Measurements from ENCODE around the gene PDGFRB. TPM values are rescaled to one million over a fixed set of nuclear protein-coding genes. Genes with fewer than 3 reads are reported as not detected.
A peak's percentile ranks its signal among the peaks of the same experiment; 100 is the strongest.

PDGFRB gene
- total and polyA plus RNA-seq, 12 donors = 15.5 to 101 (median 42.9) TPM

DNA sequence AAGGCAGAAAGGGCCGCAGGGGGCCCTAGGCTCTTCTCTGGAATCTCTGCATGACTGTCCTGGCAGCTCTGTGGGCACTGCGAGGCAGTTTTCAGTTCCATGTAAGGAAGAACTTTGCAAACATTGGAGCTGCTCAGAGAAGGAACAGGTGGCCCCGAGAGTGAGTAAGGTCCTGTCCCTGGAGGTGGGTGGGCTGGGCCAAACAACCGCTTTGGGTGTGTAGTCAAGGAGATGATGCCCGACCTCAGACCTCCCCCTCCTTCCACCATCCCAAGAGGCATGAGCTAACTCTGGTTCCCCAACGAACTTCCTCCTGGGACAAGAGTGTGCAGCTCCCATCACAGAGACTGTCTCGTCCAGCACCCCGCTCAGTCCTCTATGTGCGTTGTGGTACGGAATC lies 89.8 kb downstream of the PDGFRB start:
- H3K27me3 ChIP-seq = no peaks in the 10 kb centered on the region
- TF ChIP-seq, protein P1, sequence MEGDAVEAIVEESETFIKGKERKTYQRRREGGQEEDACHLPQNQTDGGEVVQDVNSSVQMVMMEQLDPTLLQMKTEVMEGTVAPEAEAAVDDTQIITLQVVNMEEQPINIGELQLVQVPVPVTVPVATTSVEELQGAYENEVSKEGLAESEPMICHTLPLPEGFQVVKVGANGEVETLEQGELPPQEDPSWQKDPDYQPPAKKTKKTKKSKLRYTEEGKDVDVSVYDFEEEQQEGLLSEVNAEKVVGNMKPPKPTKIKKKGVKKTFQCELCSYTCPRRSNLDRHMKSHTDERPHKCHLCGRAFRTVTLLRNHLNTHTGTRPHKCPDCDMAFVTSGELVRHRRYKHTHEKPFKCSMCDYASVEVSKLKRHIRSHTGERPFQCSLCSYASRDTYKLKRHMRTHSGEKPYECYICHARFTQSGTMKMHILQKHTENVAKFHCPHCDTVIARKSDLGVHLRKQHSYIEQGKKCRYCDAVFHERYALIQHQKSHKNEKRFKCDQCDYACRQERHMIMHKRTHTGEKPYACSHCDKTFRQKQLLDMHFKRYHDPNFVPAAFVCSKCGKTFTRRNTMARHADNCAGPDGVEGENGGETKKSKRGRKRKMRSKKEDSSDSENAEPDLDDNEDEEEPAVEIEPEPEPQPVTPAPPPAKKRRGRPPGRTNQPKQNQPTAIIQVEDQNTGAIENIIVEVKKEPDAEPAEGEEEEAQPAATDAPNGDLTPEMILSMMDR (IDR thresholded peaks at IDR 0.05) = no peak
- intact Hi-C loops (cut with DNase I) = no loop called here
- ATAC-seq (peak; percentile 35 to 70 (median 58)), DNase-seq (peak; percentile 38)
- H3K9me3 ChIP-seq = no peaks in the 10 kb centered on the region
- H3K4me1 ChIP-seq = peaks cover 0 to 74% (median 0%) of the 10 kb centered on the region in 9 donors
- WGBS, 2 donors = 70 to 73% methylated on average over 10 of the region's 10 CpGs
- peaks cover 0 to 60% (median 0%) of the 10 kb centered on the region in 9 donors for H3K36me3 ChIP-seq
- H3K4me3 ChIP-seq = no peak overlapping the region
- H3K27ac ChIP-seq = peak overlapping the region in 6 of 10 donors; percentile 22 to 79 (median 37)

DNA sequence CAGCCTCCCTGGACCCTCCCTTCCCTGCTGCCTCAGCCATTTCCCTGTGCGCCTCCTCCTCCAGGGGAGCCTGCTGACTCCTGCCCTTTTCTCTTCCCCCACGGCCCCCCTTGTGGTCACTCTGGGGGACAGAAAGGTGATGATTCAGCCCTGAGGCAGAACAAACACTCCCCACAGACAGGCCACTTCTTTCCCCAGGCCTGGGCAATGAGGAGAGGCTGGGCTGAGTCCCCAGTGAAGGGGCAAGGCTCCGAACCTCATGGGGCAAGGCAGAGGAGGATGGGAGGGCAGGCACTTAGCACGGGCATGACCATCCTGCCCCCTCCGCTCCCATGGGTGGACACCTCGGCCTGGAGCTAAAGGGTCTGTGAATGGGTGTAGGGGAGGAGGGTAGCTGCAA lies 90.3 kb downstream of the PDGFRB start:
- peak; percentile 48 to 74 (median 54) for ATAC-seq
- WGBS, 2 donors = 71 to 74% methylated on average over 6 of the region's 6 CpGs
- peak overlapping the region in 7 of 10 donors; percentile 10 to 79 (median 23) for H3K27ac ChIP-seq
- TF ChIP-seq, protein P1 (IDR thresholded peaks at IDR 0.05) = no peak
- H3K36me3 ChIP-seq = peaks cover 0 to 60% (median 0%) of the 10 kb centered on the region in 9 donors
- intact Hi-C loops (cut with DNase I) = no loop called here
- DNase-seq = peak; percentile 31 to 41
- H3K4me1 ChIP-seq = peaks cover 0 to 74% (median 0%) of the 10 kb centered on the region in 9 donors
- no peak overlapping the region for H3K4me3 ChIP-seq
- H3K9me3 ChIP-seq = no peaks in the 10 kb centered on the region
- no peaks in the 10 kb centered on the region for H3K27me3 ChIP-seq

DNA sequence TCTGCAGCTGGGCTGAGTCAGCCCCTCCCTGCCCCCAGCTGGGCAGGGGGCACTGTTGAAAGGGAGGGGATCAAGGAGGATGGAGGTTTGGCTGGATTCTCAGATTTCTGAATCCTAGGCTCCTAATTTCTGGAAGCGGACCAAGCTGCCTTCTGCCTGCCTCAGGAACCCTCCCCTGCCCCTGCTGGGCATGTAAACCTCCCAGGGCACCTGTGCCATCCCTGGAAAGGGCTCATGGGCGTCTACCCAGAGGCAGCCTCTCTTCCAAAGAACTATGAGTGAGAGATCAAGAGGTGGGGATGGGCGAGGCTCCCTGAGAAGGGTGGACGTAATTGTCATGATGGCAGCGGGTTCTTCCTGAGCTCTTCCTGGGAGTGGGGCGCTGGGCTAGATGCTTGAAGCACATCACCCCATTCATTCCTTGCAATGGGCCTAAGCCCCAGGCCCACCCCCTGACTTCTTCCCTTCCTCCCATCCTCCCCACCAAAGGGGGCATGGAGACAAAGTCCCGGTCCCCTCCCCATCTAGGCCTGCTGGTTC lies 90.9 kb downstream of the PDGFRB start:
- Histone ChIP-seq H3K4me3 (no peak overlapping the region), H3K9me3 (no peaks in the 10 kb centered on the region), H3K27ac (peak overlapping the region in 5 of 10 donors; percentile 14 to 79 (median 21)), H3K27me3 (no peaks in the 10 kb centered on the region), H3K4me1 (peaks cover 0 to 71% (median 0%) of the 10 kb centered on the region in 9 donors), H3K36me3 (peaks cover 0 to 56% (median 0%) of the 10 kb centered on the region in 9 donors)
- TF ChIP-seq, protein P1 (IDR thresholded peaks at IDR 0.05) = no peak
- no peak for DNase-seq
- 89% methylated on average over 7 of the region's 7 CpGs for WGBS, 2 donors
- intact Hi-C loops (cut with DNase I) = no loop called here
- peak in 3 of 8 donors; percentile 26 to 43 (median 41) for ATAC-seq

Other genes starting within 250 kb of the PDGFRB start
- under 1 TPM in 6 of 10 donors, not detected in 4; 0.07 to 0.28 (median 0.17) TPM for gene PDE6A, start 211.1 kb downstream of the PDGFRB start, total RNA-seq
- under 1 TPM in 1 of 2 donors, not detected in 1; 0.06 TPM for gene PDE6A, start 211.1 kb downstream of the PDGFRB start, polyA plus RNA-seq
- gene SLC26A2, start 195.1 kb downstream of the PDGFRB start, total RNA-seq = 1 to 10 TPM; 3.8 to 7.3 (median 5.4) TPM
- 1 to 10 TPM; 1.3 to 9.6 TPM for gene SLC26A2, start 195.1 kb downstream of the PDGFRB start, polyA plus RNA-seq
- gene TIGD6, start 155.2 kb downstream of the PDGFRB start, total RNA-seq = 1 to 10 TPM; 2.2 to 4.2 (median 2.8) TPM
- gene TIGD6, start 155.2 kb downstream of the PDGFRB start, polyA plus RNA-seq = 1 to 10 TPM; 2.1 to 4.0 TPM
- 10 to 100 TPM; 12.7 to 17.8 (median 14.9) TPM for gene HMGXB3, start 155.1 kb downstream of the PDGFRB start, total RNA-seq
- 10 to 100 TPM; 12.8 to 17.9 TPM for gene HMGXB3, start 155.1 kb downstream of the PDGFRB start, polyA plus RNA-seq
- 10 to 100 TPM in 7 of 10 donors, 1 to 10 TPM in 3; 6.8 to 83.9 (median 11.2) TPM for gene CSF1R, start 69.3 kb downstream of the PDGFRB start, total RNA-seq
- gene CSF1R, start 69.3 kb downstream of the PDGFRB start, polyA plus RNA-seq = 1 to 10 TPM; 4.8 to 6.4 TPM
- under 1 TPM in 1 of 10 donors, not detected in 9; 0.32 TPM for gene CDX1, start 10.9 kb upstream of the PDGFRB start, total RNA-seq
- under 1 TPM in 1 of 2 donors, not detected in 1; 0.13 TPM for gene CDX1, start 10.9 kb upstream of the PDGFRB start, polyA plus RNA-seq
- not detected for gene SLC6A7, start 34.2 kb upstream of the PDGFRB start, total RNA-seq
- gene SLC6A7, start 34.2 kb upstream of the PDGFRB start, polyA plus RNA-seq = not detected
- gene CAMK2A, start 133.9 kb upstream of the PDGFRB start, total RNA-seq = 10 to 100 TPM; 10.7 to 25.7 (median 18.8) TPM
- 10 to 100 TPM in 1 of 2 donors, 1 to 10 TPM in 1; 1.2 to 11.5 TPM for gene CAMK2A, start 133.9 kb upstream of the PDGFRB start, polyA plus RNA-seq
- under 1 TPM in 9 of 10 donors, not detected in 1; 0.11 to 0.65 (median 0.32) TPM for gene ARSI, start 147.1 kb upstream of the PDGFRB start, total RNA-seq
- under 1 TPM in 1 of 2 donors, not detected in 1; 0.43 TPM for gene ARSI, start 147.1 kb upstream of the PDGFRB start, polyA plus RNA-seq
- 10 to 100 TPM; 12.4 to 21.3 (median 14.3) TPM for gene TCOF1, start 201.9 kb upstream of the PDGFRB start, total RNA-seq
- 10 to 100 TPM; 12.6 to 14.1 TPM for gene TCOF1, start 201.9 kb upstream of the PDGFRB start, polyA plus RNA-seq